GM18873 (cell line): Measurements from ENCODE around the gene KCNQ4.

Source experiments
- ATAC-seq: cut with Tn5 transposase; IDR thresholded peaks from one replicate; pipeline ENCODE4 v1.9.1; 2021; ENCODE audit warnings: mild to moderate bottlenecking, moderate library complexity, moderate number of reproducible peaks; ENCODE audit not compliant: unreplicated experiment, low FRiP score

KCNQ4 gene

GRCh38 chr1:40793617-40794016 lies 10.0 kb downstream of the KCNQ4 start:
- ATAC-seq, result no peak

- ATAC-seq, result no peak
Measured at GRCh38 chr1:40794048-40794447, 10.5 kb downstream of the KCNQ4 start.

- no peak for ATAC-seq
Measured at GRCh38 chr1:40794974-40795715, 11.6 kb downstream of the KCNQ4 start.

GRCh38 chr1:40795811-40796586 lies 12.4 kb downstream of the KCNQ4 start:
- no peak for ATAC-seq

- ATAC-seq, result no peak
Measured at GRCh38 chr1:40796939-40797667, 13.5 kb downstream of the KCNQ4 start.

GRCh38 chr1:40797668-40798010 lies 14.1 kb downstream of the KCNQ4 start:
- no peak for ATAC-seq

GRCh38 chr1:40798366-40799281 lies 15.0 kb downstream of the KCNQ4 start:
- ATAC-seq, result no peak

GRCh38 chr1:40799351-40799867 lies 15.8 kb downstream of the KCNQ4 start:
- ATAC-seq, result no peak

GRCh38 chr1:40801742-40802077 lies 18.1 kb downstream of the KCNQ4 start:
- ATAC-seq, result no peak

GRCh38 chr1:40802078-40802741 lies 18.6 kb downstream of the KCNQ4 start:
- ATAC-seq, result no peak

- ATAC-seq, result no peak
Measured at GRCh38 chr1:40802742-40803113, 19.1 kb downstream of the KCNQ4 start.

GRCh38 chr1:40803447-40803846 lies 19.9 kb downstream of the KCNQ4 start:
- no peak for ATAC-seq

GRCh38 chr1:40803902-40804301 lies 20.3 kb downstream of the KCNQ4 start:
- ATAC-seq, result no peak

GRCh38 chr1:40806240-40806639 lies 22.7 kb downstream of the KCNQ4 start:
- ATAC-seq, result no peak

- no peak for ATAC-seq
Measured at GRCh38 chr1:40806731-40807695, 23.4 kb downstream of the KCNQ4 start.

- no peak for ATAC-seq
Measured at GRCh38 chr1:40808002-40808401, 24.4 kb downstream of the KCNQ4 start.

- no peak for ATAC-seq
Measured at GRCh38 chr1:40808444-40808843, 24.9 kb downstream of the KCNQ4 start.

- no peak for ATAC-seq
Measured at GRCh38 chr1:40808909-40809308, 25.3 kb downstream of the KCNQ4 start.

- ATAC-seq, result no peak
Measured at GRCh38 chr1:40810927-40811326, 27.3 kb downstream of the KCNQ4 start.
